Esophagus muscularis mucosa (tissue), 4 donors: ENCODE results near the gene PLA2G4B. TPM values are rescaled to one million over a fixed set of nuclear protein-coding genes. Genes with fewer than 3 reads are reported as not detected.

Experiments
- DNase-seq: peaks from one replicate; pipeline ENCODE4 v3.0.0-alpha.2; 2017; ENCODE audit errors: extremely low spot score
- H3K27ac ChIP-seq, 4 donors: fragments of 200-600 bp; sonication (generic); replicated peaks in 1 of 4; 1 replicate in 3 of 4; 2 replicates in 1 of 4; pipeline ENCODE4 v1.5.1; 2016 to 2019; ENCODE audit warnings: mild to moderate bottlenecking in 1 of 4
- H3K27me3 ChIP-seq, 4 donors: fragments of 200-600 bp; sonication (generic); one replicate each; pipeline versions ENCODE4 v1.5.1 to v1.6.0; 2016 to 2019
- H3K36me3 ChIP-seq, 4 donors: fragments of 200-600 bp; sonication (generic); one replicate each; pipeline ENCODE4 v1.5.1; 2016 to 2019
- H3K4me1 ChIP-seq, 4 donors: fragments of 200-600 bp; sonication (generic); one replicate each; pipeline ENCODE4 v1.5.1; 2016 to 2019
- H3K4me3 ChIP-seq, 4 donors: fragments of 200-600 bp; sonication (generic); 1 replicate in 2 of 4; 2 replicates in 2 of 4; pipeline ENCODE4 v1.5.1; 2016 to 2019; ENCODE audit warnings: mild to moderate bottlenecking in 4 of 4, moderate library complexity in 1 of 4
- H3K9me3 ChIP-seq, 4 donors: fragments of 200-600 bp; sonication (generic); 1 replicate in 3 of 4; 2 replicates in 1 of 4; pipeline ENCODE4 v1.5.1; 2016 to 2019
- EP300 ChIP-seq: sonication (generic); formaldehyde crosslinking; IDR thresholded peaks from one replicate; pipeline ENCODE4 v1.6.1; 2017; ENCODE audit warnings: antibody characterized with exemption
- POLR2A ChIP-seq: fragments of 450-650 bp; IDR thresholded peaks from one replicate; pipeline ENCODE4 v1.6.1; 2017; ENCODE audit warnings: antibody characterized with exemption, moderate library complexity, mild to moderate bottlenecking, low read depth
- POLR2AphosphoS5 ChIP-seq, 2 donors: sonication (generic); formaldehyde crosslinking; IDR thresholded peaks; one replicate each; pipeline ENCODE4 v1.6.1; 2017; ENCODE audit warnings: antibody characterized with exemption in 2 of 2
- WGBS: methylation state at CpG from one replicate; pipeline ENCODE4 v1.1.5; 2018; 5-methylcytosine and 5-hydroxymethylcytosine counted together
- intact Hi-C: fragments of 100-400 bp; cut with DNase I; formaldehyde crosslinking; loops from one replicate; pipeline ENCODE4 v1.15.1; 2023
- total RNA-seq, 4 donors: library from RNA; depleted of rRNA; stranded (reverse); fragments of >200 nt; gene quantifications; one replicate each; pipeline versions ENCODE4 v1.1.0 to v1.2.1, GENCODE V29; 2016
- TF ChIP-seq, protein P1 (sequence below), 3 experiments: fragments of 200-600 bp in 2 of 3; fragments of 450-650 bp in 1 of 3; sonication (generic) in 2 of 3; IDR thresholded peaks; one replicate each; pipeline ENCODE4 v1.5.1; 2017 to 2019; ENCODE audit warnings: antibody characterized with exemption in 3 of 3, mild to moderate bottlenecking in 2 of 3, moderate library complexity in 1 of 3

The PLA2G4B gene
- total RNA-seq, 4 donors from 2014 or later: 0.91 to 6.6 (median 2.5) TPM

DNA sequence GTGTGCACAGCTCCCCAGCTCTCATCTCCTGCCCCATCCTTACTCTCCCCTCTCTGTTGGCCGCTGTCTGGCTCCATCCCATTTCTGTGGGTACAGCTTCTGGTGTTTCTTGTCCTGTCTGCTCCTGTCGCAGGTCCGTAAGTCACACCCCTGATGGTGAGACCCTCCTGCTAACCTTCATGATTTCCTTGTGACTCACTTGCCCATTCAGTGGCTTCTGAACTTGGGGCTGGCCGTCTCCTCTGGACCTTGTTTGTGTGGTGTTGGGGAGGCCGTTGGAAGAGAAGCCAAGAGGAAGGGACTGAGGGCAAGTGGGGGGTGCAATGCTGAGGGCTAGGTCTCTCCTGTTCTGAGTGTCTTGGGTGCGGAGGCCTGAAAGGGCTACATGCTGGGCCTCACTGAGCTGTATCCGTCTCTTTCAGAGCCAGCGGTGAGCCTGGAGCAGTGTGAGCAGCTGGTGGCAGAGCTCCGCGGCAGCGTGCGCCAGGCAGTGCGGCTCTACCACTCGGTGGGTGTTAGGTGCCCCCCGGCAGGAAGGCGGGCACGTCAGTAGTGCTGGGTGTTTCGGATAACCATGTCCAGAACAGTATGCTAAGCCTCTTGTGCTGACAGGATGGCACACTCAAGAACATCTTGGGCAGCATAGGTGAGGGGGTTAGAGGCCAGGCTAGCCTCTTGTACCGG is 14.4 kb upstream of the PLA2G4B start:
- H3K27me3 ChIP-seq: no peaks in the 10 kb centered on the region
- WGBS: 90% methylated on average over 19 of the region's 19 CpGs
- DNase-seq: no peak
- TF ChIP-seq, protein P1, sequence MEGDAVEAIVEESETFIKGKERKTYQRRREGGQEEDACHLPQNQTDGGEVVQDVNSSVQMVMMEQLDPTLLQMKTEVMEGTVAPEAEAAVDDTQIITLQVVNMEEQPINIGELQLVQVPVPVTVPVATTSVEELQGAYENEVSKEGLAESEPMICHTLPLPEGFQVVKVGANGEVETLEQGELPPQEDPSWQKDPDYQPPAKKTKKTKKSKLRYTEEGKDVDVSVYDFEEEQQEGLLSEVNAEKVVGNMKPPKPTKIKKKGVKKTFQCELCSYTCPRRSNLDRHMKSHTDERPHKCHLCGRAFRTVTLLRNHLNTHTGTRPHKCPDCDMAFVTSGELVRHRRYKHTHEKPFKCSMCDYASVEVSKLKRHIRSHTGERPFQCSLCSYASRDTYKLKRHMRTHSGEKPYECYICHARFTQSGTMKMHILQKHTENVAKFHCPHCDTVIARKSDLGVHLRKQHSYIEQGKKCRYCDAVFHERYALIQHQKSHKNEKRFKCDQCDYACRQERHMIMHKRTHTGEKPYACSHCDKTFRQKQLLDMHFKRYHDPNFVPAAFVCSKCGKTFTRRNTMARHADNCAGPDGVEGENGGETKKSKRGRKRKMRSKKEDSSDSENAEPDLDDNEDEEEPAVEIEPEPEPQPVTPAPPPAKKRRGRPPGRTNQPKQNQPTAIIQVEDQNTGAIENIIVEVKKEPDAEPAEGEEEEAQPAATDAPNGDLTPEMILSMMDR (IDR thresholded peaks at IDR 0.05): no peak
- TF ChIP-seq POLR2AphosphoS5 (IDR thresholded peaks at IDR 0.05) (no peak), EP300 (no peak), POLR2A (no peak)
- H3K27ac ChIP-seq: no peak overlapping the region
- no peaks in the 10 kb centered on the region for H3K9me3 ChIP-seq
- no peak overlapping the region for H3K4me3 ChIP-seq
- H3K4me1 ChIP-seq: peaks cover 9 to 18% (median 14%) of the 10 kb centered on the region in 4 donors
- peaks cover 52 to 67% (median 64%) of the 10 kb centered on the region in 4 donors for H3K36me3 ChIP-seq
- intact Hi-C loops: no loop called here

GRCh38 chr15:41825145-41825544 is 13.5 kb upstream of the PLA2G4B start:
- no peak for TF ChIP-seq POLR2A
- no peak for TF ChIP-seq POLR2AphosphoS5 (IDR thresholded peaks at IDR 0.05)
- TF ChIP-seq EP300: no peak
- TF ChIP-seq, protein P1 (IDR thresholded peaks at IDR 0.05): no peak
- 76% methylated on average over 10 of the region's 10 CpGs for WGBS
- intact Hi-C loops: loop anchor here (5.0 kb wide), 1 partner anchor 67 kb away; the partner anchor contains the start of gene SPTBN5
- no peak for DNase-seq
- Histone ChIP-seq H3K9me3 (no peaks in the 10 kb centered on the region), H3K4me1 (peaks cover 18 to 28% (median 23%) of the 10 kb centered on the region in 4 donors), H3K4me3 (no peak overlapping the region), H3K27me3 (no peaks in the 10 kb centered on the region), H3K27ac (no peak overlapping the region), H3K36me3 (peaks cover 47 to 60% (median 55%) of the 10 kb centered on the region in 4 donors)

GRCh38 chr15:41825572-41826535 is 12.8 kb upstream of the PLA2G4B start:
- H3K27me3 ChIP-seq: no peaks in the 10 kb centered on the region
- H3K4me3 ChIP-seq: no peak overlapping the region
- peaks cover 45 to 57% (median 48%) of the 10 kb centered on the region in 4 donors for H3K36me3 ChIP-seq
- intact Hi-C loops: loop anchor here (5.0 kb wide), 1 partner anchor 66 kb away; the partner anchor contains the start of gene SPTBN5
- H3K4me1 ChIP-seq: peaks cover 19 to 35% (median 27%) of the 10 kb centered on the region in 4 donors
- TF ChIP-seq, protein P1 (IDR thresholded peaks at IDR 0.05): no peak
- no peak for DNase-seq
- H3K27ac ChIP-seq: no peak overlapping the region
- no peaks in the 10 kb centered on the region for H3K9me3 ChIP-seq
- 79% methylated on average over 8 of the region's 13 CpGs for WGBS

- peaks cover 19 to 35% (median 28%) of the 10 kb centered on the region in 4 donors for H3K4me1 ChIP-seq
- H3K36me3 ChIP-seq: peaks cover 30 to 56% (median 40%) of the 10 kb centered on the region in 4 donors
- no peaks in the 10 kb centered on the region for H3K9me3 ChIP-seq
- H3K27ac ChIP-seq: peak overlapping the region in 3 of 4 donors; percentile 84 to 94 (median 90)
- peak overlapping the region; percentile 74 to 79 (median 77) for H3K4me3 ChIP-seq
- no peak for TF ChIP-seq EP300
- TF ChIP-seq, protein P1 (IDR thresholded peaks at IDR 0.05): no peak
- no peak for TF ChIP-seq POLR2A
- TF ChIP-seq POLR2AphosphoS5 (IDR thresholded peaks at IDR 0.05): no peak
- intact Hi-C loops: loop anchor here (5.0 kb wide), 1 partner anchor 65 kb away; the partner anchor contains the start of gene SPTBN5
- no peaks in the 10 kb centered on the region for H3K27me3 ChIP-seq
- DNase-seq: no peak
- 7% methylated on average over 29 of the region's 37 CpGs for WGBS
Measured at GRCh38 chr15:41827290-41827879, 11.3 kb upstream of the PLA2G4B start.
